Myocyte (in vitro differentiated cells): ENCODE data around the gene DDX10. TPM values are rescaled to one million over a fixed set of nuclear protein-coding genes. Genes with fewer than 3 reads are reported as not detected.

ENCODE experiments used
- DNase-seq: peaks from one replicate; pipeline ENCODE4 v3.0.0-alpha.2; 2012; ENCODE audit warnings: low read depth
- total RNA-seq: library from RNA; depleted of rRNA; stranded (reverse); fragments of >200 nt; gene quantifications from 2 replicates; pipeline ENCODE4 v1.2.3, GENCODE V29; 2014

The DDX10 gene
- total RNA-seq, 1 donor from 2014 or later, result 23.4 TPM

GRCh38 chr11:108929241-108929640 is 264.4 kb downstream of the DDX10 start:
- peak; percentile 31 for DNase-seq

GRCh38 chr11:108931168-108931567 is 266.3 kb downstream of the DDX10 start:
- no peak for DNase-seq

- no peak for DNase-seq
Observed at GRCh38 chr11:108933630-108934029, 268.8 kb downstream of the DDX10 start.

- DNase-seq, result no peak
Observed at GRCh38 chr11:108934289-108934688, 269.4 kb downstream of the DDX10 start.

- no peak for DNase-seq
Observed at GRCh38 chr11:108934696-108935095, 269.8 kb downstream of the DDX10 start.

GRCh38 chr11:108937746-108938145 is 272.9 kb downstream of the DDX10 start:
- no peak for DNase-seq

GRCh38 chr11:108938604-108939003 is 273.7 kb downstream of the DDX10 start:
- DNase-seq, result no peak

- DNase-seq, result no peak
Observed at GRCh38 chr11:108939135-108939534, 274.3 kb downstream of the DDX10 start.

GRCh38 chr11:108943853-108944252 is 279.0 kb downstream of the DDX10 start:
- DNase-seq, result no peak

- DNase-seq, result no peak
Observed at GRCh38 chr11:108944471-108945178, 279.8 kb downstream of the DDX10 start.

- DNase-seq, result no peak
Observed at GRCh38 chr11:108945341-108945740, 280.5 kb downstream of the DDX10 start.

- DNase-seq, result no peak
Observed at GRCh38 chr11:108947654-108948570, 283.0 kb downstream of the DDX10 start.

- peak; percentile 59 for DNase-seq
Observed at GRCh38 chr11:108958368-108959104, 293.7 kb downstream of the DDX10 start.

- no peak for DNase-seq
Observed at GRCh38 chr11:108959105-108959761, 294.4 kb downstream of the DDX10 start.

- peak; percentile 53 for DNase-seq
Observed at GRCh38 chr11:108959874-108960273, 295.0 kb downstream of the DDX10 start.

- DNase-seq, result no peak
Observed at GRCh38 chr11:108960501-108960900, 295.6 kb downstream of the DDX10 start.

GRCh38 chr11:108961095-108961494 is 296.2 kb downstream of the DDX10 start:
- no peak for DNase-seq

- no peak for DNase-seq
Observed at GRCh38 chr11:108963118-108963517, 298.2 kb downstream of the DDX10 start.

GRCh38 chr11:108965306-108966001 is 300.6 kb downstream of the DDX10 start:
- DNase-seq, result no peak

GRCh38 chr11:108966206-108966605 is 301.3 kb downstream of the DDX10 start:
- no peak for DNase-seq

- no peak for DNase-seq
Observed at GRCh38 chr11:108966978-108967377, 302.1 kb downstream of the DDX10 start.
